ENCODE results near the gene DNAH3. TPM values are rescaled to one million over a fixed set of nuclear protein-coding genes. Genes with fewer than 3 reads are reported as not detected.
"Not testable (repeated sequence)": the region's sequence is repeated elsewhere in the genome, so short reads cannot be mapped to it uniquely, and the experiment has no call there.

Gene DNAH3
- total RNA-seq, 1 donor from 2014 or later = 0.31 TPM

DNA sequence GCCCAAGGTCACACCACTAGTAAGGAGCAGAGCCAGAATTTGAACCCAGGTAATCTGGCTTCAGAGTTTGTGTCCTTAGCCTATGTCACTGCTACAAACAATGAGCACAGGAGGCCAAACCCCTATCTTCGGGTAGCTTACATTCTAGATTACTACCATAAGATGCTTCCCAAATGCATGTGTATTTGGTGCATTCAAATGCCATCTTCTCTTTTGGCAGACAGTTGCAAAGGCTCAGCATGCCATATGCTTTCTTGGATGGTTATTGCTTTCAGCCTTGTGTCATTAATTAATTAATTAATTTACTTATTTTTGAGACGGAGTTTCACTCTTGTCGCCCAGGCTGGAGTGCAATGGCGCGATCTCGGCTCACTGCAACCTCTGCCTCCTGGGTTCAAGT is 80.7 kb downstream of the DNAH3 start:
- DNase-seq = no peak

DNA sequence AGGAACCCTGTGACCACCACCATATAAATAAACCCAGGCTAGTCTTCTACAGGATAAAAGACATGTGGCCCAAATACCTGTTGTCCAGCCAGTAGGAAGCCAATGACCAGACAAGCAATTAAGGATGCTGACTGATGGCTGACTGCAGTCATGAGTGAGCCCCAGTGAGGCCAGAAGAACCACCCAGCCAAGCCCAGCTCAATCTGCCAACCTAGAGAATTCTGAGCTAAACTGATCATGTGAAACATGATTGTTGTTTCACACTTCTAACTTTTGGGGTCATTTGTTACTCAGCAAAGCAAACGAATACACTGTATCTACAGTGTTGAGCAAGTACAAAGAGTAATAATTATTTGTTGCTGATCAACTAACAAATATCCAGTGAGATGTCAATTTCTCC is 86.4 kb downstream of the DNAH3 start:
- DNase-seq = no peak

DNA sequence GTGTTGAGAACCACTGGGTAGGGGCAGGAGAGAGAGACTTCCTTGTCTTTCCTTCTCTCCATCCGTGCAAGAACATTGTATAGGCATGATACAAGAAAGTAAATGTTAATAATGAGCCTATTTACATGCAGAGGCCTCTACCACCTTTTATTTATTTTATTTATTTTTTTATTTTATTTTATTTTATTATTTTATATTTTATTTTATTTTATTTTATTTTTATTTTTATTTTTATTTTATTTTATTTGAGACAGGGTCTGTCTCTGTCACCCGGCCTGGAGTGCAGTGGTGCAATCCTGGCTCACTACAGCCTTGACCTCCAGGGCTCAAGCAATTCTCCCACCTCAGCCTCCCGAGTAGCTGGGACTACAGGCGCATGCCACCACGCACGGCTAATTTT is 87.3 kb downstream of the DNAH3 start:
- not testable (repeated sequence) for DNase-seq

DNA sequence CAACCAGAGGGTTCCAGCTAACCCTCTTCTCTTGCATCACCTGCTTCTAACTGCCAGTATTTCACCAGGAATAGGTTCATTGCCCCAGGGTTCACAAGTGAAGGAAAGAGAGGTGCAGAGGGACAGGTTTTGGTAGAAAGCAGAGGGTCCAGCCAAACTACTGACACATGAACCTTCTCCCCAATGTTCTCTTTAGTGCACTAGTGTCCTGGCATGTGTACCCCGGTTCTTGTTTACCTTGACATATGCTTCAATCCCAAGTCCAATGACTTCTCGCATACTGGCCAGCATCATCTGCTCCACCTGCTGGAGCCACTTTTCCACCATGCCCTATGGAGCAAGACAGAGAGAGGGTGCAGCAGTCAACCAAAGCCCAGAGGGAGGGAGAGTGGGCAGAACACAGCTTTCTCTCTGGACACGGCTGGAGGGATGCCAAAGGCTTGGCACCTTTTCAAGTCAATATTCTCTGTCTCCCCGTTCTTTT is 90.6 kb downstream of the DNAH3 start:
- DNase-seq = no peak

DNA sequence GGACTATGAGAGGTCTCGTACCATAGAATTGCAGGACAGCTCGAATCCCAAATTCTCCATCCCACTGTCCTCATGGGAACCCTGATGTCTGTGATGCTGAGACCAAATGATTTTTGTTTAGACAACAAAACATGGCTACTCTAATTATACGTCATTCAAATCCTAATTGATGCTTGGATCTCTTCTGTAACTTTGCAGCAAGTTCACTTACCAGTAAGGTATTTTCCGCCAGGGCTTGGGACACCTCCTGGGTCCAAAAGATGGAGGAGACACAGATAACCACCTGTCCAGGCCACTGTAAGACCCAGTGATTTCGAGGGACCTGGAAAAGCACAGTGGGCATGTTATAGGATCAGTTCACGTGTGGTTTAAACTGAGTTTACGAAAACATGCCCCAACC is 92.8 kb downstream of the DNAH3 start:
- no peak for DNase-seq

DNA sequence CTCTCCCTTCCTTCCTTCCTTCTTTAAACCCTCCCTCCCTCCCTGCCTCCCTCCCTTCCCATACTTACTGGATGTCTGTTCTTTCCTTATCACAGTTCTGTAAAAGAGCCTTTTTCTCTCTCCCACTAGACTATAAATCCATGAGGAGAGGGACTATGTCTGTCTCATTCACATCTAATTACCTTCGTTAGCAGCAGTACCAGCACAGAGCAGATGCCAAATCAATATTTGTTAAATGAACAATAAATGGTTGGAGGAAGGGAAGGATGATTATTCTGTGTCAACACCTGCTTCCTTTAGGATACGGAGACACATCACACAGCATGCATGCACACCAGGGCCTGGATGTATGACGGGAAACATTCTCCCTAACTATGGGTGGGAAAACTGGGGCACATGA is 94.2 kb downstream of the DNAH3 start:
- DNase-seq = no peak

DNA sequence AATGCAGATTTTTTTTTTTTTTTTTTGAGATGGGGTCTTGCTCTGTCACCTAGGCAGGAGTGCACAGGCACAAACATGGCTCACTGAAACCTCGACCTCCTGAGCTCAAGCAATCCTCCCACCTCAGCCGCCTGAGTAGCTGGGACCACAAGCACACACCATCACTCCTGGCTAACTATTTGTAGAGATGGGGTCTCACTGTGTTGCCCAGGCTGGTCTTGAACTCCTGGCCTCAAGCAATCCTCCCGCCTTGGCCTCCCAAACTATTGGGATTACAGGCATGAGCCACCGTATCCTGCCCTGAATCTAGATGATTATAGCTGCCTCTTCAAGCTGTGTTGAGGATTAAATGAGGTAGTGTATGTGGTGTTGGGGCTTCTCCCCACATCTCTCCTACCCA is 94.9 kb downstream of the DNAH3 start:
- not testable (repeated sequence) for DNase-seq

DNA sequence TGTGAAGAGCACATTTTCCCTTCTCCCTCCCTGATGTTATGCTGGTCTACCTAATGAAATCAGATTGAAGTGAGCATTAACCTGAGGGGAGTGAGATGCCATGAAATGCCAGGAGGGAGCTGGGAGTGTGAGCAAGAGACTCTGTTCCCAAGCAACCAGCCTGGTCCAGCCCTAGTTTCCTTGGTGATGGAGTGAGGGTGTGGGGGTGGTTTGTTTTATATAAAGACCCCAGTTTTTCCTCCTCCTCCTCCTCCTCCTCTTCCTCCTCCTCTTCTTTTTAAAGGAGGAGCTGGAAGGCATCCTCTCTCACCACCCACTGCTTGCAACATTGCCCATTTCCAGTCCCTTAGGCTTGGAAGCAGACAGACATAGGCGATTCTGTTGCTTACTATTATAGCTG is 97.1 kb downstream of the DNAH3 start:
- peak; percentile 30 for DNase-seq

DNA sequence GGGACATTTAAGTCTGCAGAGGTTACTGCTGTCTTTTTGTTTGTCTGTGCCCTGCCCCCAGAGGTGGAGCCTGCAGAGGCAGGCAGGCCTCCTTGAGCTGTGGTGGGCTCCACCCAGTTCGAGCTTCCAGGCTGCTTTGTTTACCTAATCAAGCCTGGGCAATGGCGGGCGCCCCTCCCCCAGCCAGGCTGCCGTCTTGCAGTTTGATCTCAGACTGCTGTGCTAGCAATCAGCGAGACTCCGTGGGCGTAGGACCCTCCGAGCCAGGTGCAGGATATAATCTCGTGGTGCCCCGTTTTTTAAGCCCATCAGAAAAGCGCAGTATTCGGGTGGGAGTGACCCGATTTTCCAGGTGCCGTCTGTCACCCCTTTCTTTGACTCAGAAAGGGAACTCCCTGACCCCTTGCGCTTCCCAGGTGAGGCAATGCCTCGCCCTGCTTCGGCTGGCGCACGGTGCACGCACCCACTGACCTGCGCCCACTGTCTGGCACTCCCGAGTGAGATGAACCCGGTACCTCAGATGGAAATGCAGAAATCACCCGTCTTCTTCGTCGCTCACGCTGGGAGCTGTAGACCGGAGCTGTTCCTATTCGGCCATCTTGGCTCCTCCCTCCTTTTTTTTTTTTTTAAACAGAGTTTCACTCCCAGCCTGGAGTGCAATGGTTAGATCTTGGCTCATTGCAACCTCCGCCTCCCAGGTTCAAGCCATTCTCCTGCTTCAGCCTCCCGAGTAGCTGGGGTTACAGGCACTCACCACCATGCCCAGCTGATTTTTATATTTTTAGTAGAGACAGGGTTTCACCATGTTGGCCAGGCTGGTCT is 102.3 kb downstream of the DNAH3 start:
- not testable (repeated sequence) for DNase-seq

DNA sequence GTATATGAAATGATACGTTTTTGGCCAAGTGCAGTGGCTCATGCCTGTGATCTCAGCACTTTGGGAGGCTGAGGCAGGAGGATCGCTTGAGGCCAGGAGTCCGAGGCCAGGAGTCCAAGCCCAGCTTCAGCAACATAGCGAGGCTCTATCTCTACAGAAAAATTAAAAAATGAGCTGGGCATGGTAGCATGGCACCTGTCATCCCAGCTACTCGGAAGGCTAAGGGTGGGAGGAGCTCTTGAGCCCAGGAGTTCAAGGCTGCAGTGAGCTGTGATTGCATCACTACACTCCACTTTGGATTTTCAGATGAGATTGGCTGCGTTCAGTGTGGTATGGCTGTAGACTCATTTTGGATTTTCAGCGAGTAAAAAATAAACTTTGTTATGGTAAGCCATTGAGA is 112.4 kb downstream of the DNAH3 start:
- DNase-seq = no peak

DNA sequence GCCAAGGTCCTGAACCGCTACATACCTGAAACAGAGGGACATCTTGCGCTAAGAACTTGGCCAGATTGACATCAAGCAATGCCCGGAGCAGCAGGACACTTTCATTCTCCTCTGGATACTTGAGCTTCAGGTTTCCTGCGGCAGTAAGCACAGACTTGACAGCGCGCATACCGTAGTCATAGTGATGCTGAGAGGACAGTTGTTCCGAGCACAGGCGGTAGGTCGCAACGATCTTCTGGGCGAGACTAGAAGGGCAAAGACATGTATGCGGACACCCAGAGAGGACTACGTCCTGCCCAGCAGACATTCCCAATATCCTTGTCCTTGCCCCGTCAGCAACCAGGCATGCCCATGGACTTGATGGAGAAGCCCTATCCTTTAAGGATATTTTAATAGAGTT is 112.9 kb downstream of the DNAH3 start:
- no peak for DNase-seq

DNA sequence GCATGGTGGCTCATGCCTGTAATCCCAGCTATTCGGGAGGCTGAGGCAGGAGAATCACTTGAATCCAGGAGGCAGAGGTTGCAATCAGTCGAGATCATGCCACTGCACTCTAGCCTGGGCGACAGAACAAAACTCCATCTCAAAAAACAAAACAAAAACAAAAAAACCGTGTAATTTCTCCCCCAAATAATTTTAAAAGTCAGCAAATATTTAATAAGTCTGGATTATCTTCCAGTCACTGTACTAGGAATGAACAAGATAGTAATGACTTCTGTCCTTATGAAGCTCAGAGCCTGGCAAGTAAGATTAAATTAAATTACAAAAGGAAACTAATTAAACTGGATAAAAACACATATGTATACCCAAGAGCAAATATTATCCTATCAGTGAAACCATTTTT is 113.5 kb downstream of the DNAH3 start:
- no peak for DNase-seq

DNA sequence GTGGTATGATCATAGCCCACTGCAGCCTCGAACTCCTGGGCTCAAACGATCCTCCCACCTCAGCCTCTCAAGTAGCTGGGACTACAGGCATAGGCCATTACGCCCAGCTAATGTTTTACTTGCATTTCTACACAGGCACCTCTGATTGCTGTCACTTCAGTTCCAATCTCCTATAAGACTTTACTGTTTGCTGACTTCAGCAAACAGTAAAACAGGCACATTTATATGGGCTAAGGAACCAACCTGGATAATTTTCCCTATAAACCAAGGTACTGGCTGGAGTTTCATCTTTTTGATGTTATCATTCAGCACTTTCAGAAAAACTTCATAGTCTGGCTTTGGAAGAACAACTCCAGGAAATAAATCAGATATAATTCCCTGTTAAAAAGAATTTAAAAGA is 114.2 kb downstream of the DNAH3 start:
- no peak for DNase-seq

DNA sequence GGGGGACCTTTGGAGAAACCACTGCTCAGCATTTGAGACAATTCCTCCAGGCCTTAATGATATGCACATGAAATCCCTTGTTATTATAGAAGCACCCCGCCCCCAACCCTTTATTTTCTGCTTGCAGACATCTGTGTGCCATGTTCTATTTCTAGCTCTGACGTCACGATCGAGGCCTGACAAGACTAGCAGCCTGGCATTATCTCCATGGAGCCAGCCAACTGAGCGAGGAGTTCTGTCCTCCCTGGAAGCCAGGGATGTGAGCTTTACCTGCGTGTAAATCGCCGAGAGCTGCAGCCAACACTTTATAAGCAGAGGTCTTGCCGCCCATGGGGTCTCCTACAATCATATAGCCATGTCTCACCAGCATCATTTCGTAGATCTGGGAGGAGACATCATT is 116.9 kb downstream of the DNAH3 start:
- DNase-seq = peak; percentile 5

DNA sequence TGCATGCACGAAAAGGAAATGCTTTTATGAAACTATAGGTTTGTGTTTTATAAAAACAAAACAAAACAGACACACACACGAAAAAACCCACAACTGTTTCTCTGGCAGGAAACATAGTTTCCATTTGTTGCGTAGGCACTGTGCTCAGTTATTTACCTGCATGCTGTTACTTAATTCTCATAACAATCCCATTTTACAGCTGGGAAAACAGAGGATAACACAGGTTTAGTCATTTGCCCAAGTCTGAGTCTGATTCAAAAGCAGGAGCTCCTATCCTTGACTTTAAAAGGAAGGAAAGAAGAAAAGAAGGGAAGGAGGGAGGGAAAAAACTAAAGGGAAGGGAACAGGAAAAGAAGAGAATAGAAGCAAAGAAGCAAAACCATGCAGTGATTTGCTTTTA is 117.4 kb downstream of the DNAH3 start:
- no peak for DNase-seq

DNA sequence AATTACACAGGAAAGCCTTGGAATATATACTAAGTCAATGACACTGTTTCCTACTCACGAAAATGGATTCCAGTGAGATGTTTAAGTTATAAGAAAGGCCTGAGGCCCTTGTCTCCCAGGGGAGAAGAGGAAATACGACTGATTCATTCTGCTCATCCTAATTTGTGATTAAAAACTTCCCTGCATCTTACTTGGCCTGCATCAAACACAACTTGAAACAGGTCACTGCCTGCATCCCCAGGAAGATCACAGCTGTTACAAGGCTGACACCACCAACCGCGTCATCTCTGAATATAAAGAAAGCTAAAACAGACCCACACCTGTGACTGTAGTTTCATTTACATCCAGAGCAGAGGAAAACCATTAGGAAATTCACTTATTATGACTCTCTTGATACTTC is 121.9 kb downstream of the DNAH3 start:
- no peak for DNase-seq

DNA sequence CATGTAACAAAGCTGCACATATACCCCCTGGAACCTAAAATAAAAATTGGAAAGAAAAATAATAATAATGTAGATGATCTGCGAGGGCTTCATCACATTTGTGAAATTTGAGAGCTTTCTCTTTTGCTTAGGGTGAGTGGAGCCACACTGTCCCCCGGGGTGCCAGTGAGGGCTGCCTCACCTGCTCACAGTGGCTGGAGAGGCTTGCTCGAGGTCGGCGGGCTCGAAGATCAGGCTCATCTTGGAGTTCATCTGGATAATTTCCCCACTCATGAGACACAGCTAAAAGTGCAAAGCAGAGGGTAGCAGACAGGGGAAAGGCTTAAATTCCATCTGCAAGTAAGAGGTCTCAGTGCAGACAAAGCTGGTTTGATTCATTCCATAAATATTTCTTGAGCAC is 123.8 kb downstream of the DNAH3 start:
- DNase-seq = no peak

DNA sequence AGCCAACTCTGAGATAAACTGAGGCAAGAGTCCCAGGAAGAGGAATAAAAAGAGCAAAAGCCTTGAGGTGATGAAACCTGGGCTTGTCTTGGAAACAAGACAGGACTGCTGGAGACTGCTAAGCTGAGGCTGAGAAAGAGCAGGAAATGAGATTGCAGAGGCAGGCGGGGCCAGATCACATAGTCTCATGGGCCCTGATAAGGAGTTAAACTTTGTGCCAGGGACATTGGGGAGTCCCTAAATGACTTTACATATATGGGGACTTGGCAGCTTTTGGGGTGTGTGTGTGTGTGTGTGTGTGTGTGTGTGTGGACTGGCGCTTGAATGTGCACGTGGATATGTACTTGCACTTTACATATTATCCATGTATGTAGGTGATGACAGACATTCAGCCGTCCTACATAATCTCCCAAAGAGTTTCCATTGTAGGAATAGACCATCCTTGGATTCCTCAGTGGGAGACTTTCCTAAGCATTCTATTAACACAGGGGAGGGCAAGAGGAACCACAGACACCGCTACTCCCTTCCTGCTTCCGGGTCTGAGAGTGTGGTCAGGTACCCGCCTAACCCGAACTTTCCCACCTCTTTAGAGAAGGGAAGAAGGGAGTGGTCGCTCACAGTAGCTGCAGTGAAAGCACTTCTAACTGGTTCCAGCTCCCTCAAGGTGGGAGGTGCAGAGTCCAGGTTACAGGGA is 127.0 kb downstream of the DNAH3 start:
- no peak for DNase-seq

DNA sequence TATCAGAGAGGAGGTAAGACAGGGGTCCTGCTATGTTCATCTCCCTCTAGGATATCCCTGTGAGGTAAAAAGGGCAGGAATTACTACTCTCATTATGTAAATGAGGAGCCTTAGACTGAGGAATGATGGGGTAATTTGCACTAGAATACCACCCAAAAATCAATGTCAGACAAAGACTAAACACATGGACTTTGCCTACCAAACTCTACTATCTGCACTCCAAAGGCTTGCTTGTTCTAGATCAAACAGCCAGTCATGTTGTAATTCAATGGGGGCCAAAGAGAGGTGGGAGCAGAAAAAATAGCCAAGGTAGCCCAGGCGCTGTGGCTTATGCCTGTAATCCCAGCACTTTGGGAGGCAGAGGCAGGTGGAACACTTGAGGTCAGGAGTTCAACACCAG is 129.3 kb downstream of the DNAH3 start:
- DNase-seq = no peak

DNA sequence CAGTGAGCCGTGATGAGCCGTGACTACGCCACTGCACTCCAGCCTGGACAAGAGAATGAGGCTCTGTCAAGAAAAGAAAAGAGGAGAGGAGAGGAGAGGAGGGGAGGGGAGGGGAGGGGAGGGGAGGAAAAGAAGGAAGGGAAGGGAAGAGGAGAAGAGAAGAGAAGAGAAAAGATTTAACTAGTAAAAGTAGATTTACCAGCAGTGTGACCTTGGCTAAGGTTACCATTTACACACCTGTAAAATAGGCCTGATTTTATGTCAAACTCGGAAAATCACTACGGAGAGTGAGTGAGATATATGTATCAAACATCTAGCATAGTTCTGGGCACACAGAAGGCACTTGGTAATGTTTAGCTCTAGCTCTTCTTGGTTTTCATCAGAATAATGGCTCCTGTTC is 140.8 kb downstream of the DNAH3 start:
- DNase-seq = no peak

DNA sequence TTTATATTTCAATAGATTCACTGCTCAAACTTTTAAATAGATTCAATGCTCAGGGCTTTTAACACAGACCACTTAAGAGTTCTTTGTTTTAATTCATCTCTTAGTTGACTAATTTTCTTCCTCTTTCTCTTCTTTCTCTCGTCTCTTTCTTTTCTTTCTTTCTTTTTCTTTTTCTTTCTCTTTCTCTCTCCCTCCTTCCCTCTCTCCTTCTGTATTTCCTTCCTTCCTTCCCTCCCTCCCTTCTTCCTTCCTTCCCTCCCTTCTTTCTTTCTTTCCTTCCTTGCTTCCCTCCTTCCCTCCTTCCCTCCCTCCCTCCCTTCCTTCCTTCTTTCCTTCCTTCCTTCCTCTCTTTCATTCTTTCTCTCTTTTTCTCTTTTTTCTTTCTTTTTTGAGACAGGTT is 145.6 kb downstream of the DNAH3 start:
- DNase-seq = no peak

DNA sequence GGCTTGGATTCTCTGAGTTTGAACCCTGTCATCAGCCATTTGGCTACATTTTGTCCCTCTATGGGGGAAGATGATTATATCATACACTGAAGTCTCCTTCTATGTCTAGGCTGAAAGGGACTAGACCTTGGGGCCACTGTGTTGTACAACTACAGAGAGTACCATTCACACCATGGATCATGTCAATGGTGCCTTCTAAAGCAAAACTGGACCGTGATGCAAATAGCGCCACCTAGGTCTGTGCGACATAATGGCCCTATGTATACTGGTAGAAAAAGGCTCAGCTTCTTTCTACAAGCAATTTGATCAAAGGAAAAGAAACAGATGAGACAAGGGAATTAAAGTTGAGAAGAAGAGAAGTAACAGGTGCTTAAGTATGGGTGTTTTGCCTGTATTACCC is 149.4 kb downstream of the DNAH3 start:
- no peak for DNase-seq

DNA sequence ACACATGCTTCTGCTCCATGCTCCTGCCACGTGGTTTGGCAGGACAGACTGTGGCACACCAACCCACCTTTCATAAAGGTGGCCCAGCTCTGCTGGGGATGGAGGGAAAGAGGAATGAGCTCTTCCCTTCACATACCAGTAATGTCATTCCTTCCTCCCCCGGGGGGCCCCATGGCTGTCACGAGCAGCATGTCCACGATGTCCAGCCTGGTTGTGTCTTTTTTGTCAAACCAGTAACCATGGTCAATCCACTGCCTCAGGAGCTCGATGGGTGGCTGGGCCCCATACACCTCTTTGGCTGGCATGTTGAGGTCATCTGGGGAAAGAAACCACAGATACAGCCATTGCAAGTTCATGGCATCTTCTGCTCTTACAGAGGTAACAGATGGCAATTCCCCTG is 153.5 kb downstream of the DNAH3 start:
- no peak for DNase-seq

DNA sequence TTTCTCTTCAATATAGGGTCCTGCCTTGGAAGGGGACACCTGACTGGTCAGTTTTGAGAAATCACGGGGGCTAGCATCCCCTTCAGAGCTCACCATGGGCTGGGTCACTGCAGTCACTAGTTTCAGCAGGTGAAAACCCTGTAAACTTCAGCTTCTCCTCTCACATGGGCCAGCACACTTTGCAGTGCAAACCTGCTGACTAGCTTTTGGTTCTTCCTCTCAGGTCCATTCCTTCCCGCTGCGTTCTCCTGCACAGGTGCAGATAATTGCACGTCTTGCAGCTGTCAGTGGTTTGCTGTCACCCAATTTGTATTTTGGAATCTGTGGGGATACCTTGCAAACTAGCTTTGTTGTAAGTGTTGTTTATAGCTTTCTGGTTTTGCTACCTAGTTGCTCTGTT is 154.9 kb downstream of the DNAH3 start:
- DNase-seq = no peak
